MM.1S (cell line): ENCODE measurements around the gene PEX14.

ENCODE experiments used
- DNase-seq: peaks from one replicate; pipeline ENCODE4 v3.0.0-alpha.2; 2015
- H2AFZ ChIP-seq: fragments of 300-600 bp; sonication (generic); 2 replicates; pipeline ENCODE4 v1.6.0; 2016; ENCODE audit warnings: antibody characterized with exemption, low read length
- H3F3A ChIP-seq: fragments of 300-600 bp; sonication (generic); 2 replicates; pipeline ENCODE4 v1.6.1; 2016; ENCODE audit warnings: mild to moderate bottlenecking, antibody characterized with exemption, low read length, moderate library complexity, mixed read lengths; ENCODE audit not compliant: insufficient read depth
- H3K27ac ChIP-seq: fragments of 300-600 bp; sonication (generic); 2 replicates; pipeline ENCODE4 v1.5.1; 2016; ENCODE audit warnings: mild to moderate bottlenecking, low read length
- H3K27me3 ChIP-seq: fragments of 300-600 bp; sonication (generic); replicated peaks from 2 replicates; pipeline ENCODE4 v1.6.0; 2016; ENCODE audit warnings: low read length; ENCODE audit not compliant: insufficient read depth
- H3K36me3 ChIP-seq: fragments of 300-600 bp; sonication (generic); replicated peaks from 2 replicates; pipeline ENCODE4 v1.6.1; 2016; ENCODE audit warnings: mild to moderate bottlenecking, low read length, mixed read lengths; ENCODE audit not compliant: insufficient read depth
- H3K4me1 ChIP-seq: fragments of 300-600 bp; sonication (generic); 2 replicates; pipeline ENCODE4 v1.6.1; 2016; ENCODE audit warnings: low read length, mixed read lengths
- H3K4me2 ChIP-seq: fragments of 300-600 bp; sonication (generic); 2 replicates; pipeline ENCODE4 v1.6.0; 2016; ENCODE audit warnings: low read depth, low read length
- H3K4me3 ChIP-seq: fragments of 300-600 bp; sonication (generic); 2 replicates; pipeline ENCODE4 v1.5.1; 2016; ENCODE audit warnings: low read length, mixed read lengths
- H3K79me2 ChIP-seq: fragments of 300-600 bp; sonication (generic); 2 replicates; pipeline ENCODE4 v1.6.1; 2016; ENCODE audit warnings: mixed run types, low read length, mixed read lengths
- H3K9ac ChIP-seq: fragments of 300-600 bp; sonication (generic); 2 replicates; pipeline ENCODE4 v1.6.1; 2016; ENCODE audit warnings: low read length, mixed read lengths
- H3K9me2 ChIP-seq: fragments of 300-600 bp; sonication (generic); replicated peaks from 2 replicates; pipeline ENCODE4 v1.6.1; 2016; ENCODE audit warnings: mild to moderate bottlenecking, low read length, mixed read lengths; ENCODE audit not compliant: insufficient read depth
- H3K9me3 ChIP-seq: fragments of 300-600 bp; sonication (generic); replicated peaks from 2 replicates; pipeline ENCODE4 v1.6.1; 2016; ENCODE audit warnings: mild to moderate bottlenecking, low read length, mixed read lengths; ENCODE audit not compliant: insufficient read depth
- H4K20me1 ChIP-seq: fragments of 300-600 bp; sonication (generic); 2 replicates; pipeline ENCODE4 v1.6.1; 2016; ENCODE audit warnings: mild to moderate bottlenecking, low read length, moderate library complexity, mixed read lengths; ENCODE audit not compliant: insufficient read depth
- EZH2 ChIP-seq: fragments of 300-600 bp; sonication (generic); optimal IDR thresholded peaks from 2 replicates; pipeline ENCODE3; 2017; ENCODE audit warnings: low read depth, mild to moderate bottlenecking, antibody characterized with exemption, low read length, mixed read lengths
- EZH2phosphoT487 ChIP-seq: fragments of 300-600 bp; sonication (generic); IDR thresholded peaks from 2 replicates; pipeline ENCODE4 v1.6.1; 2018; ENCODE audit warnings: antibody characterized with exemption, low read length
- TF ChIP-seq, protein P1 (sequence below): fragments of 300-600 bp; sonication (generic); IDR thresholded peaks from 2 replicates; pipeline ENCODE4 v1.5.1; 2016; ENCODE audit warnings: antibody characterized with exemption, low read length, mixed read lengths

PEX14 gene

DNA sequence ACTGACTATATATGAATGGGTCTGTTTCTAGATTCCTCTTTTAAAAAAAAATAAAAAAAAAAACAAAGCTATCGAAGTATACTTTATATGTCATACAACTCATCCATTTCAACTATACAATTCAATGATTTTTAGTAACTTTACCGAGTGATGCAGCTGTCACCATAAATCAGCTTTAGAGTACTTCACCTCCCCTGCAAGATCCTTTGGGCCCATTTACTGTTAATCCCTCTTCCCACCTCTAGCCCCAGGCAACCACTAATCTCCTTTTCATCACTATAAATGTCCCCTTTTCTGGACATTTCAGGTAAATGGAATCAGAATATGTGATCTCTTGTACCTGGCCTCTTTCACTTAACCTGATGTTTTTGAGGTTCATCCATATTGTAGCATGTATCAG lies 133.9 kb downstream of the PEX14 start:
- H3K9me3 ChIP-seq, result no peaks in the 10 kb centered on the region
- H3F3A ChIP-seq, result no peaks in the 10 kb centered on the region
- no peaks in the 10 kb centered on the region for H4K20me1 ChIP-seq
- no peaks in the 10 kb centered on the region for H3K36me3 ChIP-seq
- H3K27ac ChIP-seq, result no peak overlapping the region
- H3K4me2 ChIP-seq, result no peak overlapping the region
- no peak overlapping the region for H3K4me3 ChIP-seq
- H3K9me2 ChIP-seq, result no peaks in the 10 kb centered on the region
- no peaks in the 10 kb centered on the region for H3K4me1 ChIP-seq
- H3K79me2 ChIP-seq, result no peaks in the 10 kb centered on the region
- no peaks in the 10 kb centered on the region for H3K27me3 ChIP-seq
- no peak for TF ChIP-seq EZH2phosphoT487
- no peak overlapping the region for H3K9ac ChIP-seq
- no peak for DNase-seq
- no peak overlapping the region for H2AFZ ChIP-seq

DNA sequence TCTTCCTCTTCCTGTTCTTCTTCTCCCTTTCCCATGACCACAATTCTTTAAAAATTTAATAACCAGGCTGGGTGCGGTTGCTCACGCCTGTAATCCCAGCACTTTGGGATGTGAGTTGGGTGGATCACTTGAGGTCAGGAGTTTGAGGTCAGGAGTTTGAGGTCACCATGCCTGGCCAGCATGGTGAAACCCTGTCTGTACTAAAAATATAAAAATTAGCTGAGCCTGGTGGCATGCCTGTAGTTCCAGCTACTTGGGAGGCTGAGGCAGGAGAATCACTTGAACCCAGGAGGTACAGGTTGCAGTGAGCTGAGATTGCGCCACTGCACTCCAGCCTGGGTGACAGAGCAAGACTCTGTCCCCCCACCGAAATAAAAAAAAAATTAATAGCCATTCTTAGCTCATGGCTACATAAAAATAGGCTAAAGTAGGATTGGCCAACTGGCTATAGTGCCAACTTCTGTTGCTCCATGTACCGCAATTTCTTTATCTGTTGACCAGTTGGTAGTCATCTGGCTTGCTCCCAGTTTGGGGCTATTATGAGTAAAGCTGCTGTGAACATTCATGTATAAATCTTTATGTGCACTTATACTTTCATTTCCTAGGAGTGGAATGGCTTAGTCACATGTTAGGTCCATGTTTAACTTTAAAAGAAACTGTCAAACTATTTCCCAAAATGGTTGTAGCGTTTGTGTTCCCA lies 136.3 kb downstream of the PEX14 start:
- Histone ChIP-seq H2AFZ (no peak overlapping the region), H3K9ac (no peak overlapping the region), H3K4me3 (no peak overlapping the region), H3K27me3 (no peaks in the 10 kb centered on the region), H3K79me2 (no peaks in the 10 kb centered on the region), H3F3A (no peaks in the 10 kb centered on the region), H3K36me3 (no peaks in the 10 kb centered on the region), H3K9me3 (no peaks in the 10 kb centered on the region), H3K4me1 (no peaks in the 10 kb centered on the region), H3K27ac (no peak overlapping the region), H4K20me1 (no peaks in the 10 kb centered on the region), H3K4me2 (no peak overlapping the region), H3K9me2 (no peaks in the 10 kb centered on the region)
- TF ChIP-seq EZH2, result no peak
- TF ChIP-seq, protein P1, sequence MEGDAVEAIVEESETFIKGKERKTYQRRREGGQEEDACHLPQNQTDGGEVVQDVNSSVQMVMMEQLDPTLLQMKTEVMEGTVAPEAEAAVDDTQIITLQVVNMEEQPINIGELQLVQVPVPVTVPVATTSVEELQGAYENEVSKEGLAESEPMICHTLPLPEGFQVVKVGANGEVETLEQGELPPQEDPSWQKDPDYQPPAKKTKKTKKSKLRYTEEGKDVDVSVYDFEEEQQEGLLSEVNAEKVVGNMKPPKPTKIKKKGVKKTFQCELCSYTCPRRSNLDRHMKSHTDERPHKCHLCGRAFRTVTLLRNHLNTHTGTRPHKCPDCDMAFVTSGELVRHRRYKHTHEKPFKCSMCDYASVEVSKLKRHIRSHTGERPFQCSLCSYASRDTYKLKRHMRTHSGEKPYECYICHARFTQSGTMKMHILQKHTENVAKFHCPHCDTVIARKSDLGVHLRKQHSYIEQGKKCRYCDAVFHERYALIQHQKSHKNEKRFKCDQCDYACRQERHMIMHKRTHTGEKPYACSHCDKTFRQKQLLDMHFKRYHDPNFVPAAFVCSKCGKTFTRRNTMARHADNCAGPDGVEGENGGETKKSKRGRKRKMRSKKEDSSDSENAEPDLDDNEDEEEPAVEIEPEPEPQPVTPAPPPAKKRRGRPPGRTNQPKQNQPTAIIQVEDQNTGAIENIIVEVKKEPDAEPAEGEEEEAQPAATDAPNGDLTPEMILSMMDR, result no peak
- TF ChIP-seq EZH2phosphoT487, result no peak
- no peak for DNase-seq

DNA sequence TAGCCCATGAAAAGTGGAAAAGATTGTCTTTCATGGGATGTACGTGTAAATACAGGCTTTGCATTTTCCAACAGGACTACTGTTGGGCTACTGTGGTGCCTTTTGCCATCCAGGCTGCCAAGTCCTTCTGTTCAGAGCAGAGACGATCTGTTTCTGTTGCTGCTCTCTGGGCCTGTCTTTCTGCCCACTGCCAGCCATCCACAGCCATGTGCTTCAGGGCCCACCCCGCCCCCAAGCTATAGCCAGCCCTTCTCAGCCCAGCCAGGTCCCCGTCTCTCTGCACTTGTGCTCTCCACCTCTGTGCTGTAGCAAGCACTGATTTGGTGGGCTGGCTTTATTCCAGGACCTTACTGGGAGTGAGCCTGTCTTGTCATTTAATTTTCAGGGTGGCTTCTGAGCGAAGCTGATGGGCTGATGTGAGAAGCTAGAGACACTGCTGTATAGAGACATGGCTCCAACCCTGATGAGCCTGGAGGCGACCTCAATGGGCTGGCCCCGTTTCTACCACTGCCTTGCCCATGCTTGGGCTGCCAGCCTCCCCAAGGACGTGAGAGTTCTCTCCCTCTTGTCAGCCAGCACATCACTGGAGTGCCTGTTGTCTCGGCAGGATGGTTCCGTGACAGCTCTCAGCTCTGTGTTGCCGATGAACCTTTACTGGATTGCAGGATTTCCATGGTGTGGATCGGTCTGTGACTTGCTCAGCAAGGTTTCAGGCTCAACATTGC lies 137.8 kb downstream of the PEX14 start:
- no peaks in the 10 kb centered on the region for H3F3A ChIP-seq
- no peaks in the 10 kb centered on the region for H3K79me2 ChIP-seq
- no peaks in the 10 kb centered on the region for H3K9me2 ChIP-seq
- no peak overlapping the region for H3K4me3 ChIP-seq
- no peak overlapping the region for H3K9ac ChIP-seq
- H4K20me1 ChIP-seq, result no peaks in the 10 kb centered on the region
- TF ChIP-seq, protein P1, result no peak
- TF ChIP-seq EZH2 (no peak), EZH2phosphoT487 (no peak)
- H3K36me3 ChIP-seq, result no peaks in the 10 kb centered on the region
- no peak for DNase-seq
- no peaks in the 10 kb centered on the region for H3K27me3 ChIP-seq
- no peaks in the 10 kb centered on the region for H3K4me1 ChIP-seq
- no peak overlapping the region for H3K4me2 ChIP-seq
- H3K27ac ChIP-seq, result no peak overlapping the region
- no peak overlapping the region for H2AFZ ChIP-seq
- H3K9me3 ChIP-seq, result no peaks in the 10 kb centered on the region

DNA sequence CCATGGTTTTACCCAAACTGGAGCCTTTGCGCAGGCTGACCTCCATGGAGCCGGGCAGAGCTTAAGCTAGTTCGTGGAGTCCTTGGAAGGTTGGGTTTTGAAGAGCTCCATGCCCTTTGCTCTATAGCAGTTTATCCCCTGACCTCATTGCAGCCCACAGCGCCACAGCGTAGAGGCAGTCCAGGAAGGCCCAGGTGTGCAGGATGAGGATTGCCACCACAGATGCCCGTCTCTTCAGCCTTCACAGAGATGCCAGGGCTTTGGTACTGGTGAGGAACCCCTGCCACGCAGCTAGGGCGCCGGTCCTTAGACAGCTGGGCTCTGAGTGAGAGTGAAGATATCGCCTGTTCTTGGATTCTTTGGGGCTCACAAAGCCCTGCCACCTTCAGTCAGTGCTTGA lies 138.6 kb downstream of the PEX14 start:
- no peaks in the 10 kb centered on the region for H3K9me2 ChIP-seq
- no peak overlapping the region for H3K9ac ChIP-seq
- no peaks in the 10 kb centered on the region for H3K36me3 ChIP-seq
- TF ChIP-seq, protein P1, result no peak
- TF ChIP-seq EZH2phosphoT487, result no peak
- TF ChIP-seq EZH2, result no peak
- H3K4me2 ChIP-seq, result no peak overlapping the region
- no peaks in the 10 kb centered on the region for H3K27me3 ChIP-seq
- H3K9me3 ChIP-seq, result no peaks in the 10 kb centered on the region
- H2AFZ ChIP-seq, result no peak overlapping the region
- H3F3A ChIP-seq, result no peaks in the 10 kb centered on the region
- H3K4me3 ChIP-seq, result no peak overlapping the region
- no peaks in the 10 kb centered on the region for H3K4me1 ChIP-seq
- no peak overlapping the region for H3K27ac ChIP-seq
- no peaks in the 10 kb centered on the region for H4K20me1 ChIP-seq
- DNase-seq, result no peak
- no peaks in the 10 kb centered on the region for H3K79me2 ChIP-seq
